ENCODE measurements around the gene CASP2. TPM values are rescaled to one million over a fixed set of nuclear protein-coding genes. Genes with fewer than 3 reads are reported as not detected.

Gene CASP2
- total RNA-seq, 6 experiments from 2014 or later = 5.3 to 8.7 (median 6.7) TPM

- WGBS (ENCODE audit: insufficient coverage, low coverage, low lambda C conversion rate, missing lambda C conversion rate) = 79% methylated on average over 2 of the region's 4 CpGs
- H3K4me1 ChIP-seq = no peaks in the 10 kb centered on the region
- DNase-seq (no peak), ATAC-seq (no peak)
- H3K9me3 ChIP-seq = no peaks in the 10 kb centered on the region
- no peaks in the 10 kb centered on the region for H3K27me3 ChIP-seq
- H3K4me3 ChIP-seq = no peak overlapping the region
- TF ChIP-seq CTCF (IDR thresholded peaks at IDR 0.05) = no peak
- TF ChIP-seq POLR2A (IDR thresholded peaks at IDR 0.05) = no peak
- intact Hi-C loops (cut with DNase I) = no loop called here
- H3K36me3 ChIP-seq = no peaks in the 10 kb centered on the region
- H3K27ac ChIP-seq = no peak overlapping the region
Measured at GRCh38 chr7:143346018-143346417, 57.9 kb downstream of the CASP2 start.

GRCh38 chr7:143347950-143348349 lies 59.8 kb downstream of the CASP2 start:
- no peak for DNase-seq
- TF ChIP-seq POLR2A (IDR thresholded peaks at IDR 0.05) = no peak
- peaks cover 0 to 10% (median 2%) of the 10 kb centered on the region in 4 donors for H3K4me1 ChIP-seq
- no peaks in the 10 kb centered on the region for H3K9me3 ChIP-seq
- no peaks in the 10 kb centered on the region for H3K36me3 ChIP-seq
- intact Hi-C loops (cut with DNase I) = no loop called here
- no peaks in the 10 kb centered on the region for H3K27me3 ChIP-seq
- ATAC-seq = no peak
- H3K4me3 ChIP-seq = no peak overlapping the region
- WGBS (ENCODE audit: insufficient coverage, low coverage, low lambda C conversion rate, missing lambda C conversion rate) = 64% methylated on average over 5 of the region's 5 CpGs
- H3K27ac ChIP-seq = no peak overlapping the region

DNA sequence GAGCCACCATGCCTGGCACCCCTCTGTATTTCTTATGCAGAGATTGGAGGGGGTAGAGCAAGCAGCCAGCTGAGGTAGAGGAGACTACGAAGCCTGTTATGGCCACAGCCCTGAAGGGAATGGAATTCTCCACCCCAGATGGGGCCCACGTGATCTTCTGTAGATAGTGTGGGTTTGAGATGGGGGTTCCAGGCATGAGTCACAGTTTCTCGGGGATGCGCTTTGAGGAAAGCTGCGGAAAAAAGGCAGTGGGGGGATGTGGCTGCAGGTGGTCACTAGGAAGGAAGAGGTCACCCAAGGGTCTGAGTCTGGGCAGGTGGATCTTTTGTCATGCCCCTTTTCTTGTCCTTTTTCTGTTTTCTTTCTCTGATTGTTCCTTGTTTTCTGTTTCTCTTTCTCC lies 62.9 kb downstream of the CASP2 start:
- Histone ChIP-seq H3K36me3 (no peaks in the 10 kb centered on the region), H3K27me3 (no peaks in the 10 kb centered on the region), H3K4me3 (no peak overlapping the region), H3K4me1 (peaks cover 0 to 11% (median 2%) of the 10 kb centered on the region in 4 donors), H3K9me3 (no peaks in the 10 kb centered on the region), H3K27ac (no peak overlapping the region)
- TF ChIP-seq CTCF (IDR thresholded peaks at IDR 0.05) (no peak), POLR2A (IDR thresholded peaks at IDR 0.05) (no peak)
- WGBS (ENCODE audit: insufficient coverage, low coverage, low lambda C conversion rate, missing lambda C conversion rate) = 87% methylated on average over 5 of the region's 5 CpGs
- intact Hi-C loops (cut with DNase I) = no loop called here
- no peak for ATAC-seq
- DNase-seq = no peak

GRCh38 chr7:143351574-143351973 lies 63.4 kb downstream of the CASP2 start:
- 98% methylated on average over 5 of the region's 9 CpGs for WGBS (ENCODE audit: insufficient coverage, low coverage, low lambda C conversion rate, missing lambda C conversion rate)
- H3K4me3 ChIP-seq = no peak overlapping the region
- no peak for ATAC-seq
- DNase-seq = no peak
- no peaks in the 10 kb centered on the region for H3K27me3 ChIP-seq
- TF ChIP-seq POLR2A (IDR thresholded peaks at IDR 0.05) (no peak), CTCF (IDR thresholded peaks at IDR 0.05) (no peak)
- no peaks in the 10 kb centered on the region for H3K9me3 ChIP-seq
- peaks cover 0 to 11% (median 2%) of the 10 kb centered on the region in 4 donors for H3K4me1 ChIP-seq
- no peak overlapping the region for H3K27ac ChIP-seq
- no peaks in the 10 kb centered on the region for H3K36me3 ChIP-seq
- intact Hi-C loops (cut with DNase I) = no loop called here

DNA sequence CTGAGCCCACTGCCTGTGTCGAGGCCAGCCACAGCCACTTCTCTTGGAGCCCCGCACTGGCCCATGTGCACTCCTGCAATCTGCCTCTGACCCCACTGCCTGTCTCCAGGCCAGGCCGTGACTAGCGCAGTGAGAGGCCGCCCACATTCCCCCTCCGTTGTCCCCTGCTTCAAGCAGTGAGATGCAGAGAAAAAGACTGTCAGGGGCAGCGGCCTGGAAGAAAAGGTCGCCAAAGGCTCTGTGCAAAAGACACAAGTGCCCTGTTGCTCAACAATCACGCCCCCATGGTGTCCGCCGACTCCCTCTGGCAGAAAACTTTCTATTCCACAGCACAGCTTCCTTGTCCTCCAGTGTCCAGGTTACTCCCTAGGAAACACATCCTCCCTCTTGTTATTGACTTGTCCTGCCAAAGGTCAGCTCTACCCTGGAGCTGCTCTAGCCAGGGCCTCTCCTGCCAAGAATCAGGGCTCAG lies 64.4 kb downstream of the CASP2 start:
- H3K27ac ChIP-seq = no peak overlapping the region
- H3K4me1 ChIP-seq = peaks cover 0 to 11% (median 2%) of the 10 kb centered on the region in 4 donors
- intact Hi-C loops (cut with DNase I) = no loop called here
- no peaks in the 10 kb centered on the region for H3K27me3 ChIP-seq
- H3K9me3 ChIP-seq = no peaks in the 10 kb centered on the region
- peak overlapping the region in 1 of 3 donors; percentile 17 for H3K4me3 ChIP-seq
- WGBS (ENCODE audit: insufficient coverage, low coverage, low lambda C conversion rate, missing lambda C conversion rate) = 13% methylated on average over 3 of the region's 11 CpGs
- no peak for TF ChIP-seq POLR2A (IDR thresholded peaks at IDR 0.05)
- TF ChIP-seq CTCF (IDR thresholded peaks at IDR 0.05) = no peak
- no peaks in the 10 kb centered on the region for H3K36me3 ChIP-seq
- ATAC-seq (peak; percentile 89 to 97 (median 93)), DNase-seq (peak in 2 of 3 donors; percentile 71)
